Osteocyte (in vitro differentiated cells): ENCODE measurements around the gene DNAH7. TPM values are rescaled to one million over a fixed set of nuclear protein-coding genes. Genes with fewer than 3 reads are reported as not detected.
"Not testable (repeated sequence)": the region's sequence is repeated elsewhere in the genome, so short reads cannot be mapped to it uniquely, and the experiment has no call there.

Source experiments
- DNase-seq: peaks from one replicate; pipeline ENCODE4 v3.0.0; 2021; ENCODE audit warnings: mixed read lengths; ENCODE audit not compliant: unreplicated experiment; ENCODE audit errors: extremely low spot score
- H3K27ac Mint-ChIP-seq: one replicate; pipeline ENCODE4 v1.8.0; 2021; ENCODE audit warnings: mild to moderate bottlenecking, mixed read lengths; ENCODE audit not compliant: unreplicated experiment
- H3K27me3 Mint-ChIP-seq: one replicate; pipeline ENCODE4 v1.8.0; 2021; ENCODE audit warnings: mixed read lengths; ENCODE audit not compliant: unreplicated experiment
- H3K36me3 Mint-ChIP-seq: one replicate; pipeline ENCODE4 v1.8.0; 2021; ENCODE audit warnings: mixed read lengths; ENCODE audit not compliant: unreplicated experiment
- H3K4me1 Mint-ChIP-seq: one replicate; pipeline ENCODE4 v1.8.0; 2021; ENCODE audit warnings: mixed read lengths; ENCODE audit not compliant: unreplicated experiment
- H3K4me3 Mint-ChIP-seq: one replicate; pipeline ENCODE4 v1.8.0; 2021; ENCODE audit warnings: mild to moderate bottlenecking, moderate library complexity, mixed read lengths; ENCODE audit not compliant: unreplicated experiment
- H3K9me3 Mint-ChIP-seq: one replicate; pipeline ENCODE4 v1.8.0; 2021; ENCODE audit warnings: mixed read lengths; ENCODE audit not compliant: unreplicated experiment
- total RNA-seq: library from RNA; stranded (reverse); gene quantifications from 2 replicates; pipeline ENCODE4 v1.2.1, GENCODE V29; 2021
- TF ChIP-seq, protein P1 (sequence below): fragments of 200-600 bp; sonication (generic); IDR thresholded peaks from 2 replicates; pipeline ENCODE4 v1.5.0; 2021; ENCODE audit warnings: antibody characterized with exemption, mild to moderate bottlenecking, moderate library complexity

DNAH7 gene
- total RNA-seq, 1 donor from 2014 or later = 0.43 TPM

DNA sequence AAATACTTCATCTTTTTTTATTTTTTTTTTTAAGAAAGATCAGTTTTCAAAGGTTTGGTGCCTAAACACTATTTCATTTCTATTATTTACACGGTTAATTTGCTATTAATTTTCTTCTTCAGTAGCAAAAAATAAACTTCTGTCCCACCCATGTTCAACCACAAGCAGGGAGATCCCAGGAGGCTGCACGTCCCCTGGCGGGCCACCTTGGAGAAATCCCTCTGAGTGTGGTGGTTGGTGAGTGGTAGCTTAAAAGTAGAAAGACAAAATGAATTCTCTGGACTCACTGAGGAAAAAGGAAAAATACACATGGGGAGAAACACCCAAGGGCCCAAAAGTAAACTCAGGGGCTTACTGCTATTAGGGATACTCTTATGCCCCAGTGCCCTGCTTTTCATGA lies 143.5 kb downstream of the DNAH7 start:
- Mint-ChIP-seq H3K27ac (no peak overlapping the region), H3K9me3 (peaks cover 8% of the 10 kb centered on the region), H3K4me3 (no peak overlapping the region), H3K4me1 (no peaks in the 10 kb centered on the region), H3K36me3 (no peaks in the 10 kb centered on the region), H3K27me3 (peaks cover 22% of the 10 kb centered on the region)
- TF ChIP-seq, protein P1, sequence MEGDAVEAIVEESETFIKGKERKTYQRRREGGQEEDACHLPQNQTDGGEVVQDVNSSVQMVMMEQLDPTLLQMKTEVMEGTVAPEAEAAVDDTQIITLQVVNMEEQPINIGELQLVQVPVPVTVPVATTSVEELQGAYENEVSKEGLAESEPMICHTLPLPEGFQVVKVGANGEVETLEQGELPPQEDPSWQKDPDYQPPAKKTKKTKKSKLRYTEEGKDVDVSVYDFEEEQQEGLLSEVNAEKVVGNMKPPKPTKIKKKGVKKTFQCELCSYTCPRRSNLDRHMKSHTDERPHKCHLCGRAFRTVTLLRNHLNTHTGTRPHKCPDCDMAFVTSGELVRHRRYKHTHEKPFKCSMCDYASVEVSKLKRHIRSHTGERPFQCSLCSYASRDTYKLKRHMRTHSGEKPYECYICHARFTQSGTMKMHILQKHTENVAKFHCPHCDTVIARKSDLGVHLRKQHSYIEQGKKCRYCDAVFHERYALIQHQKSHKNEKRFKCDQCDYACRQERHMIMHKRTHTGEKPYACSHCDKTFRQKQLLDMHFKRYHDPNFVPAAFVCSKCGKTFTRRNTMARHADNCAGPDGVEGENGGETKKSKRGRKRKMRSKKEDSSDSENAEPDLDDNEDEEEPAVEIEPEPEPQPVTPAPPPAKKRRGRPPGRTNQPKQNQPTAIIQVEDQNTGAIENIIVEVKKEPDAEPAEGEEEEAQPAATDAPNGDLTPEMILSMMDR = no peak
- no peak for DNase-seq

DNA sequence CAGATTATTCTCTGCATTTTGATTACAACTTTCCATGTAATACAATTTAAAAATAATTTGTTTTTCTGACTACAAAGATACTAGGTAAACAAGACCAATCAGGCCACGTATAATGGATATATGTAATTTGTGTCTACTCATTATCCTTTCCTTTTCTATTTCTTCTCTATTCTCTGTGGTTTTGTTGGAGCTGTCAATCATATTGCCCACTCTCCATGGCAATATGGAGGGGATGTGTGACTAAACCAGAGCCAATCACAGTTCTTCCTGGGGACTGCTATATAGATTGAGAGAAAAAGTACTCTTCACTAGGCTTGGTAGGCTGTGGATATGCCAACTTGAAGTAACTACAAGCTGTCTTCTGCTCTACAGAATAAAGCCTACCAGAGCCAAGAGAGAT lies 144.7 kb downstream of the DNAH7 start:
- Mint-ChIP-seq H3K4me3 (no peak overlapping the region), H3K27me3 (peaks cover 14% of the 10 kb centered on the region), H3K9me3 (peaks cover 14% of the 10 kb centered on the region), H3K4me1 (no peaks in the 10 kb centered on the region), H3K27ac (no peak overlapping the region), H3K36me3 (no peaks in the 10 kb centered on the region)
- DNase-seq = no peak
- TF ChIP-seq, protein P1 = no peak

DNA sequence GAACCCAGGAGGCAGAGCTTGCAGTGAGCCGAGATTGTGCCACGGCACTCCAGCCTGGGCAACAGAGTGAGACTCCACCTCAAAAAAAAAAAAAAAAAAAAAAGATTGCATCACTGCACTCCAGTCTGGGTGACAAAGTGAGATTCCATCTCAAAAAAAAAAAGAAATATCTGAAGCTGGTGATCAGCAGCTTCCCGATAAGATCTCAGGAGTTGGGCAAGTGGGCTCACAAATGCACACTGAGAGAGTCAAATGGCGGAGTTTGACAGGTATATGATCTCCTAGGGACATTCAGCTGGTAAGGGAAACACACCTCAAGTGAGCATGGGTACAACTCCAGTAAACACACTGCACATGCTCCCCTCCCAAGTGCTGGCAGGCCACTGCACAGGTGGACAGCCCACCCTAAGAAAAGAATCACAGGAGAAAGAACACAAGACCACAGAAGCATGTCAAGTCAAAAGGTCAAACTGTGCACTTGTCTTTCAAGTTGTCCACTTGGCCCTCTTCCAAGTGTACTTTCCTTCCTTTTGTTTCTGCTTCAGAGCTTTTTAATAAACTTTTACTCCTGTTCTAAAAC lies 151.5 kb downstream of the DNAH7 start:
- H3K4me1 Mint-ChIP-seq, H3K4me3 Mint-ChIP-seq, H3K27ac Mint-ChIP-seq, DNase-seq, H3K36me3 Mint-ChIP-seq: not testable (repeated sequence)
- H3K9me3 Mint-ChIP-seq = peaks cover 14% of the 10 kb centered on the region
- peaks cover 21% of the 10 kb centered on the region for H3K27me3 Mint-ChIP-seq

DNA sequence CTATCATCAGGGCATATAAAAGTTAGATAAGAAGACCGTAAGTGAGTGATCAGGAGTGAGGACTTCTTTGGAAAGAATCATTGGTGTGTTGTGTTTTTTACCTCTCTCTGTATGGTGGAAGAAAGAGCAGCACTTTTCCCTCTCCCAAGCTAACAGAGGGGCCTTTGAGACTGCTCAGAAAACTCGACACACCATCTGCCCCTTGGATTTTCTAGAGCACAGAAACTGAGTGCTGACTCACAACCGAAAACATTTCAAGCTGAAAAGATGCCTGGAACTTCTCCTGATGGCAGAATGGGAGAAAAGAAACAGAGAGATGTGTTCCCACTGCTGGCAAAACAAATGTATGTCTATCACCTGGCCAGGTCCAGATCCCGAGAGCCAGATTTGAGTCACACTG lies 156.6 kb downstream of the DNAH7 start:
- H3K36me3 Mint-ChIP-seq = no peaks in the 10 kb centered on the region
- peaks cover 41% of the 10 kb centered on the region for H3K27me3 Mint-ChIP-seq
- TF ChIP-seq, protein P1 = no peak
- no peak for DNase-seq
- peaks cover 3% of the 10 kb centered on the region for H3K9me3 Mint-ChIP-seq
- H3K4me1 Mint-ChIP-seq = no peaks in the 10 kb centered on the region
- H3K4me3 Mint-ChIP-seq = no peak overlapping the region
- H3K27ac Mint-ChIP-seq = no peak overlapping the region

DNA sequence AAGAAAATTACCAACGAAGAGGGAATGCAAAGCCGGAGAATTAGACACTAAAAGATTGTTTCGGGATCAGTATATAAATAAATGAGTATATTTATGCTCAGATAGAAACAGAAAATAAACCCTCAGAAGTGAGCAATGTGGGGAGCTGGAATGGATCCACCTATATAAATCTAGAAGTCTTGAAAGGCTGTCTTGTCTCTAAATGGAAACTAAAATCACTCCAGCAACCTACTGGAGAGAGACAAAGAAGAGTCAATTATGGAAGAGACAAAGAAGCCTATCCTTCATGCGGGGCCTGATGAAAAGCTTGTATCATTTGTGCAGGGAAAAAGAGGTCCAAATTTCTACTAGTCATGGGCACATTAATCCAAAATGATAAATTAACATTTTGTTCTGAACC lies 158.1 kb downstream of the DNAH7 start:
- Mint-ChIP-seq H3K4me3 (no peak overlapping the region), H3K9me3 (peaks cover 3% of the 10 kb centered on the region), H3K27me3 (peaks cover 46% of the 10 kb centered on the region), H3K27ac (no peak overlapping the region), H3K4me1 (no peaks in the 10 kb centered on the region), H3K36me3 (no peaks in the 10 kb centered on the region)
- TF ChIP-seq, protein P1 = no peak
- no peak for DNase-seq

DNA sequence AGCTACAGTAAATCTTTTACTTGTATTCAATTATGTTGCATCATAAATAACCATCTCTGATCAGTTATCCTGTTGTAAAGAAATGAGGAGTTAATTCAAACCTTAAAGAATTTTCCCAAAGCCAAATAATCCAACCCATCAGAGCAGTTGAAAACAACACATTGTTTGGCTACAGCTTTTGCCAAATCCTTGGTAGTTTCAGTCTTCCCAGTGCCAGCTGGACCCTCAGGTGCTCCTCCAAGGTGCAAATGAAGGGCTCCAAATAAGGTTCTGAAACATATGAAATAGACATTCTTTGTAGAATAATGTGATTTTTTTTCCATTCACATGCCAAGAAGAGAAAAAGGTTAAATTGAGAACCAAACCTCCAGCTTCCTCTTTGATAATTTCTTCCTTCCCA lies 158.7 kb downstream of the DNAH7 start:
- Mint-ChIP-seq H3K4me1 (no peaks in the 10 kb centered on the region), H3K27ac (no peak overlapping the region), H3K27me3 (peaks cover 52% of the 10 kb centered on the region), H3K9me3 (peaks cover 3% of the 10 kb centered on the region), H3K36me3 (no peaks in the 10 kb centered on the region), H3K4me3 (no peak overlapping the region)
- DNase-seq = no peak
- TF ChIP-seq, protein P1 = no peak
